Measurements from ENCODE around the gene HBE1.

HBE1 gene

GRCh38 chr11:5234381-5234834 is 35.3 kb downstream of the HBE1 start, which contains the start of gene HBD:
HBD (minus strand) TSS chr11:5234483; CDS start chr11:5234433, 50 bp downstream.
- DNase-seq (ENCODE audit: low read depth in 2 of 2) = no peak

- no peak for DNase-seq (ENCODE audit: low read depth in 2 of 2)
Observed at GRCh38 chr11:5233307-5233706, 36.4 kb downstream of the HBE1 start.

GRCh38 chr11:5232821-5233220 is 36.9 kb downstream of the HBE1 start:
- no peak for DNase-seq (ENCODE audit: low read depth in 2 of 2)

- no peak for DNase-seq (ENCODE audit: low read depth in 2 of 2)
Observed at GRCh38 chr11:5232176-5232575, 37.6 kb downstream of the HBE1 start.

- DNase-seq (ENCODE audit: low read depth in 2 of 2) = no peak
Observed at GRCh38 chr11:5231111-5231510, 38.6 kb downstream of the HBE1 start.

DNA sequence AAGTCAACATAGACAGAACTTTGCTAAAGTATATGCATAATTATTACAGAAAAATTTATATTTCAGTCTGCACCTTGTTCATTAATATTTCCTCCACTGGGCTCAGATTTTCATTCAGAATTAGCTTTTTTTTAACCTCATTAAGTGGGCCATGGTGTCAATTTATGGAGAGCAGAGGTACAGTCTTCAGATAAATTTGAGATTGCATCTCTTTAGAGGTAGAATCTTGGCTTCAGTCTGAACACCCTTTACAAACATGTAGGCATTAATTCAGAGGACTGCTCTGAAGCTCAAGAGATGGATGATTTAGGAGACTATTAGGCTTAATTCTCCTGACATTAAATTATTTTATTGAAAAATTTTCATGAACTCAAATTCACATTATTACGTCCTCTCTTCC is 39.5 kb downstream of the HBE1 start:
- no peak for DNase-seq (ENCODE audit: low read depth in 2 of 2)

- DNase-seq (ENCODE audit: low read depth in 2 of 2) = no peak
Observed at GRCh38 chr11:5229796-5230195, 39.9 kb downstream of the HBE1 start.

DNA sequence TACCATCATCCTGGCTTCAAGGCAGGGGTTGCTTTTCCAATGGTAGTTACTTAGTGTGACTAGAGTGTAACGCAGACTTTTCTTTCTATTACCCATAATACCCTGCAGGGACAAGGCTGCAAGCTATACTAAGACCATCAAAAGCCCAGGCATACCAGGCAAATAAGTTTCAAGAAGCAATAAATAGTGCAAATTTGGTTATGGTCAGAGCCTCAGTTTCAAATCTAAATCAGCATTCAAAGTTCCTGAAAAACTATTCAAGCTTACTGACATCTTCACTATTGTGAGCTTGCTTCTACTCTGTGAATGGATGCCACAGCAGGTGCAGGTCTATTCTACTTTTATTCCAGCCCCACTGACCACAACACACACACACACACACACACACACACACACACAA is 40.4 kb downstream of the HBE1 start:
- DNase-seq (ENCODE audit: low read depth in 2 of 2) = no peak

DNA sequence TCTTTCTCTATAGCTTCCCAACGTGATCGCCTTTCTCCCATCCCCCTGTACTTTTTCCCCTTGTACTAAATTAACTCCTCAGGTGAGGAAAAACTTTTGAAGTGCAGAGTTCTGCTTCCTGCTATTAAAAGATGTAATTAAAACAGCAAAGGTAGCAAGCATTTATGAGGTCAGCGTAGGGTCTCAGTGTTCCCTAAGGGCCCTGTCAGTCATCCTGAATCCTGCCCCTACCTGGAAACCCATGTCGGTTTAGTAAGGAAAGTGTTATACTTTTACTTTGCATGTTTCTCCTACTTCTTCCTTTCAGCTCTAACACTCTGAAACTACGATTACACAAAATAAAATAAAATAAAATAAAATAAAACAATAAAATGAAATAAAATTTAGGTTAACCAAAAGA is 41.6 kb downstream of the HBE1 start:
- DNase-seq (ENCODE audit: low read depth in 2 of 2) = no peak

- no peak for DNase-seq (ENCODE audit: low read depth in 2 of 2)
Observed at GRCh38 chr11:5227681-5228080, 42.1 kb downstream of the HBE1 start.

GRCh38 chr11:5226732-5227310 is 42.9 kb downstream of the HBE1 start, which contains the start of gene HBB:
HBB (minus strand) TSS chr11:5227071; CDS start chr11:5227021, 50 bp downstream.
- DNase-seq (ENCODE audit: low read depth in 2 of 2) = no peak

DNA sequence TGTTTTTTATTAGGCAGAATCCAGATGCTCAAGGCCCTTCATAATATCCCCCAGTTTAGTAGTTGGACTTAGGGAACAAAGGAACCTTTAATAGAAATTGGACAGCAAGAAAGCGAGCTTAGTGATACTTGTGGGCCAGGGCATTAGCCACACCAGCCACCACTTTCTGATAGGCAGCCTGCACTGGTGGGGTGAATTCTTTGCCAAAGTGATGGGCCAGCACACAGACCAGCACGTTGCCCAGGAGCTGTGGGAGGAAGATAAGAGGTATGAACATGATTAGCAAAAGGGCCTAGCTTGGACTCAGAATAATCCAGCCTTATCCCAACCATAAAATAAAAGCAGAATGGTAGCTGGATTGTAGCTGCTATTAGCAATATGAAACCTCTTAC is 44.3 kb downstream of the HBE1 start:
- no peak for DNase-seq (ENCODE audit: low read depth in 2 of 2)

GRCh38 chr11:5224538-5225479 is 44.9 kb downstream of the HBE1 start:
- no peak for DNase-seq (ENCODE audit: low read depth in 2 of 2)

GRCh38 chr11:5223686-5224085 is 46.1 kb downstream of the HBE1 start:
- DNase-seq (ENCODE audit: low read depth in 2 of 2) = no peak

GRCh38 chr11:5223146-5223545 is 46.6 kb downstream of the HBE1 start:
- no peak for DNase-seq (ENCODE audit: low read depth in 2 of 2)
